Measurements from ENCODE around the gene MYLIP.

DNA sequence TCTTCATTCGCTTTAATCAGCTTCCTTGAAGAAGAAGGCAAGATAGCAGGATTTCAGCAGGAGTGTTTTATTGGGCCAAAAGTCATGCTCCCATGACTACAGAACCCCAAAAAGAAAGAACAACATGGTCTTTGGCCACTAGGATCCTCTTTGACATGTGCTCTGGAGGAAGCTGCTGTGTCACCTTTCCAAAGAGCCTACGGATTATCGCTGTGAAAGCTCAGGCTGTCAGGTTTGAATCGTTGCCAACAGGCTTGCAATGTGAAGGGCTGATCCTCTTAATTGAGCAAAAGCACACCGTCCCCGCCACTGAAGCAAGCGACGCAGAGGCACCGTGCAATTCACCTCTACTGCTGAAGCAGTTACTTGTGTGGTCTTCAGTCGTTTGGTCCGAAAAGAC, 29.0 kb downstream of the MYLIP start:
- TF ChIP-seq, protein P1, sequence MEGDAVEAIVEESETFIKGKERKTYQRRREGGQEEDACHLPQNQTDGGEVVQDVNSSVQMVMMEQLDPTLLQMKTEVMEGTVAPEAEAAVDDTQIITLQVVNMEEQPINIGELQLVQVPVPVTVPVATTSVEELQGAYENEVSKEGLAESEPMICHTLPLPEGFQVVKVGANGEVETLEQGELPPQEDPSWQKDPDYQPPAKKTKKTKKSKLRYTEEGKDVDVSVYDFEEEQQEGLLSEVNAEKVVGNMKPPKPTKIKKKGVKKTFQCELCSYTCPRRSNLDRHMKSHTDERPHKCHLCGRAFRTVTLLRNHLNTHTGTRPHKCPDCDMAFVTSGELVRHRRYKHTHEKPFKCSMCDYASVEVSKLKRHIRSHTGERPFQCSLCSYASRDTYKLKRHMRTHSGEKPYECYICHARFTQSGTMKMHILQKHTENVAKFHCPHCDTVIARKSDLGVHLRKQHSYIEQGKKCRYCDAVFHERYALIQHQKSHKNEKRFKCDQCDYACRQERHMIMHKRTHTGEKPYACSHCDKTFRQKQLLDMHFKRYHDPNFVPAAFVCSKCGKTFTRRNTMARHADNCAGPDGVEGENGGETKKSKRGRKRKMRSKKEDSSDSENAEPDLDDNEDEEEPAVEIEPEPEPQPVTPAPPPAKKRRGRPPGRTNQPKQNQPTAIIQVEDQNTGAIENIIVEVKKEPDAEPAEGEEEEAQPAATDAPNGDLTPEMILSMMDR (IDR thresholded peaks at IDR 0.05), result no peak
- TF ChIP-seq POLR2A (IDR thresholded peaks at IDR 0.05), result no peak
